ENCODE data around the gene SPAG9.
A peak's percentile ranks its signal among the peaks of the same experiment; 100 is the strongest.

Gene SPAG9

GRCh38 chr17:51120739-51121619 lies at the start of gene SPAG9:
Gene SPAG9 (minus strand): TSS chr17:51120868. CDS start chr17:51120656, 212 bp downstream.
- peak; percentile 87 for DNase-seq

DNA sequence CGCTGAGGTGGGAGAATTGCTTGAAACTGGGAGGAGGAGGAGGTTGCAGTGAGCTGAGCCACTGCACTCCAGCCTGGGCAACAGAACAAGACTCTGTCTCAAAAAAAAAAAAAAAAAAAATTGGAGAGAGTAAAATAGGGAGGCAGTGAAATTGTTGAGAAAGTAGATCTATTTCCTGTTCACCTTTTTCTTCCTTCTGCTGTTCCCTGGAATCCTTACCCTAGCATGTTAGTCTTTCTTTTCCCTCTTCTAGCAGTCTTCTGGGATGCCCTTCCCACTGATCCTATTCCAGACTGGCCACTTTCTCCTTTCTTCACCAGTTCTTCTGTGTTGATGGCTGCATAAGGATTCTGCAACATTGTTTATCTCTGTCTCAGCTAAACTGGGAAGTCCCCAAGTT lies 48.7 kb upstream of the SPAG9 start:
- DNase-seq, result no peak

DNA sequence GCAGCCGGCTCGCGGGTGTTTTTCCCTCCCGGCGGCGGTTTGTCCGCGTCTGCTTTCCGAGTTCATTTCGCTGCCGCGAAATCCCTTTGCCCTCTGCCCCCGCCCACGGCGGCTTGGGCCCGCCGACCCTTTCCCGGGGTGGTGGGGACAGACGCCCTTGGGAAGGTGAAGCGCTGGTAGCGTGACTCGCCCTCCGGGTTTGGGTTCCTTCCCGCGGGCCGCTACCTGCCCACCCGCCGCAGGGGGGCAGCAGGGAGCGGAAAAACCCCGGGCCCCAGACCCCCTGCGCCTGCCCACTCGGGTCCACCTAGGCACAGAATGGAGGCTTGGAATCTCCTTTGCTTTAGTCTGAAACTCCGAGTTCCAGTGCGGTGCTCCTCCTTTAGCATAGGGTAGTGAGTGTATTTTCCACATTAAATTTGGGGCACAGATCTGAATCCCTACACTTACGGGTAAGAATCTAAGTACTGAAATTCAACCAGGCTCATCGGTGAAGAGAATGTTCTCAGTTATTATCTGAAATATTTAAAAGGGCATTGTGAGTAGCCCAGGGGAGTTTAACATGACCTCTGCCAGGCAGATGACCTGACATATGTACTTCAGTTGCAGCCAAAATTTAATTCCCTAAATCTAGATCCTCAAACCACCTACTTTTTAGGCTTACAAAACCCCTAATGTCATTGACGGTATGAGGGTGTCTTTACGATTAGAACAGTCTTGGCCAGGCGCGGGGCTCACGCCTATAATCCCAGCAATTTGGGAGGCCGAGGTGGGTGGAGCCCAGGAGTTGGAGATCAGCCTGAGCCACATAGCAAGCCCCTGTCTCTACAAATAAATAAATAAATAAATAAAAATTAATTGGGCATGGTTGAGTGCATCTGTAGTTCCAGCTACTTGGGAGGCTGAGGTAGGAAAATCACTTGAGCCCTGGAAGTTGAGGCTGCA lies 46.6 kb upstream of the SPAG9 start:
- peak; percentile 29 for DNase-seq

GRCh38 chr17:51166198-51166986 lies 45.7 kb upstream of the SPAG9 start, which contains the start of gene NME2:
Gene NME2 (plus strand): TSS chr17:51166411. CDS start chr17:51166831, 420 bp downstream.
- DNase-seq, result peak; percentile 73

GRCh38 chr17:51165680-51166197 lies 45.1 kb upstream of the SPAG9 start:
- DNase-seq, result peak; percentile 28

DNA sequence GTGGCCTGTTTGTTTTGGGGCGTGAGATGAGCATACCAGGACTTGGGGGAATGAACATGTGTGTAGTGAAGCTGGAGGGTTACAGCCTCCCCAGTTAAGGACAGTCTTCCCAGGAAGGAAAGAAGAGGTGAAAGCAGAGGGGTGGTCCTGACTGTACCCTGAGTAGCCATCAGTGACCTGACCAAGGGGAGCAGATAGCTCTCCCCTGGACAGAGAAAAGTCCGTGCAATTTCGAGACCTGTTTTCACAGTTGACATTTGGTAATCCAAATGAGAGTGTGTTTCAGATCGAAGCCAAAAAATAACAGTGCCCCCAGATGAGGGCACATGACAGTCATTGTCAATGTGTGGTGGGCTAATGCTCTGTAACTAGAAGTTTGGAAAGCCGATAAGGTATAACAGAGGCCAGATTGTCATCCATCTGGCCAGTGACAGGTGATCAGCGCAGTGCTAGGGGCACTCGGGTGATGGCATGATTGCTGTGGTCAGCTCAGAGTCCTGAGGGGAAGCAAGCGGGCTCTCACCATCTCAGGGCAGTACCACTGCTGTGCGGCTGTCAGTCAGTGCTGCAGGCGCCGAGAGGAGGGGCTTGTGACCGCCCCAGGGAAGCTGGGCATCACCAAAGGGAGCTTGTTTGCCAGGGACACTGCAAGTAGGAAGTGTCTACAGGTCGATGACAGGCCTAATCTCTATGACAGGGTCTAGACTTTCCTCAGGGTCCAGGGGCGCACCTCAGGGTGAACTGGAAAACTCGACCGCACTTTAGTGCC lies 44.4 kb upstream of the SPAG9 start:
- DNase-seq, result no peak

- DNase-seq, result no peak
These were observed 40.9 kb upstream of the SPAG9 start for GRCh38 chr17:51161541-51161940.

DNA sequence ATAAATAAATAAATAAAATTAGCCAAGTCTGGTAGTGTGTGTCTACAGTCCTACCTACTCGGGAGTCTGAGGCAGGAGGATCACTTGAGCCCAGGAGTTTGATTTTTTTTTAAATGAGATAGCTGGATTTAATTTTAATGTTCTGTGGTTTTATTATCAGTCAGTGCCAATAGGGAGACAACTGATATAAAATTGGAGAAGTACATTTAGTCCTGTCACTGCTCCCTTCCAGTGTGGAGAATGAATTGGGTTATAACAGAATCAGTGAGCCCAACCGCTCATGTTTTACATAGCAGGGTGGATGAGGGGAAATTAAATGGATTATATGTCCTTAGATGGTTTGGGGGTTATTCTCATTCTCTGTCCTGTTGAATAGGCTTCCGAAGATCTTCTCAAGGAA lies 38.9 kb upstream of the SPAG9 start:
- no peak for DNase-seq

DNA sequence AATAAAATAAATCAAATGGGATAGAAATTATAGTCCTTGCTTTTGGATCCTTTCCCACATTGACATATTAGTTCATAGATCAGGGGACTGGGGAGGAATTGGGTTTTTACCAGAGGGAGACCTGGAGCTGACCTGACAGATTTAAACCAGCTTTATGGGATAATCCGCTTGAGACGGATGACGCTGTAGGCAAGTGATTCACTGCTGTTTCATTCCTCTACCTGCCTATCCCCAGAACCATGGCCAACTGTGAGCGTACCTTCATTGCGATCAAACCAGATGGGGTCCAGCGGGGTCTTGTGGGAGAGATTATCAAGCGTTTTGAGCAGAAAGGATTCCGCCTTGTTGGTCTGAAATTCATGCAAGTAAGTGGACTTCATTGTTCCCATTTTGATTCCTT lies 34.7 kb upstream of the SPAG9 start:
- no peak for DNase-seq

DNA sequence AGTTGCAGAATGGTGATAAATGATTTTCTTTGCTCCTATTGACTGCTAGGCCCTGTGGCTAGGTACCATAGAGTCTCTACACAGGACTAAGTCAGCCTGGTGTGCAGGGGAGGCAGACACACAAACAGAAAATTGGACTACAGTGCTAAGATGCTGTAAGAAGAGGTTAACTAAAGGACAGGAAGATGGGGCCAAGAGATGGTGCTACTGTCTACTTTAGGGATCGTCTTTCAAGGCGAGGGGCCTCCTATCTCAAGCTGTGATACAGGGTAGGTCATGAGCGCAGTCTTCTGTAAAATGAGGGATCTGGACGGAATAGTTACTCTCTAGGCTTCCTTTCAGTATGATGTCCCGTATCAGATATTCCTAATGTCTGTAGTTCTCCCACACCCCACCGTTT lies 33.5 kb upstream of the SPAG9 start:
- peak; percentile 27 for DNase-seq

- DNase-seq, result peak; percentile 99
These were observed 32.8 kb upstream of the SPAG9 start, which contains the start of gene NME1 for GRCh38 chr17:51153210-51154072. Gene NME1 (plus strand): TSS chr17:51153559. CDS start chr17:51155655, 2,096 bp downstream.

DNA sequence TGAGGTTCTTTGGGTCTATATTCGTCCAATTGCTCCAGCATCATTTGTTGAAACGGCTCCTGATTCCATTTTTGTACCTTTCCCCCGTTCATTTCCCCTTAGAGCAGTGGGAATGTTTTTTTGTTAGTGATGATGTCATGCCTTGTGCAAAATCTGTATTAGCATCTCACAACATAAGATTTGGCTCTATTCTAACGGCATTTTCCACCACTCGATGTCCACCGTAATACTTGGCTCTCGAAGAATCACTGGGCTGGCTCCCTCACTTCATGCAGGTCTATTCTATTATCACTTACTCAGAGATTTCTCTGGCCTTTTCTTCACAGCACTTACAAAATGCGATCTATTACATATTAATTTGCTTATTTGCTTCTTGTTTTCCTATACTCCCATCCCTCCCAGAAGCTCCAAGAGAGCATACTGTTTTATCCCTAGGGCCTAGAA lies 32.1 kb upstream of the SPAG9 start:
- DNase-seq, result no peak

- no peak for DNase-seq
These were observed 30.3 kb upstream of the SPAG9 start for GRCh38 chr17:51150932-51151331.

GRCh38 chr17:51149163-51149562 lies 28.5 kb upstream of the SPAG9 start:
- no peak for DNase-seq

DNA sequence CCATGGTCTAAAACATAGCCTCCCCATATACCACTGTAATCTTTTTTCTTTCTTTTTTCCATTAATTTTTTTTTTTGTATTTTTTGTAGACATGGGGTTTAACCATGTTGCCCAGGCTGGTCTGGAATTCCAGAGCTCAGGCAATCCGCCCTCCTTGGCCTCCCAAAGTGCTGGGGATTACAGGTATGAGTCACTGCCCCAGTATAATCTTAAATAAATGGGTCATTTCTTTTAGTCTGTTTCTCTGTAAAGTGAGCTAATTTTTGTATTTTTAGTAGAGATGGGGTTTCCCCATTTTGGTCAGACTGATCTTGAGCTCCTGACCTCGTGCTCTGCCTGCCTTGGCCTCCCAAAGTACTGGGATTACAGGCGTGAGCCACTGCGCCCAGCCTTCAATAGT lies 27.0 kb upstream of the SPAG9 start:
- no peak for DNase-seq

DNA sequence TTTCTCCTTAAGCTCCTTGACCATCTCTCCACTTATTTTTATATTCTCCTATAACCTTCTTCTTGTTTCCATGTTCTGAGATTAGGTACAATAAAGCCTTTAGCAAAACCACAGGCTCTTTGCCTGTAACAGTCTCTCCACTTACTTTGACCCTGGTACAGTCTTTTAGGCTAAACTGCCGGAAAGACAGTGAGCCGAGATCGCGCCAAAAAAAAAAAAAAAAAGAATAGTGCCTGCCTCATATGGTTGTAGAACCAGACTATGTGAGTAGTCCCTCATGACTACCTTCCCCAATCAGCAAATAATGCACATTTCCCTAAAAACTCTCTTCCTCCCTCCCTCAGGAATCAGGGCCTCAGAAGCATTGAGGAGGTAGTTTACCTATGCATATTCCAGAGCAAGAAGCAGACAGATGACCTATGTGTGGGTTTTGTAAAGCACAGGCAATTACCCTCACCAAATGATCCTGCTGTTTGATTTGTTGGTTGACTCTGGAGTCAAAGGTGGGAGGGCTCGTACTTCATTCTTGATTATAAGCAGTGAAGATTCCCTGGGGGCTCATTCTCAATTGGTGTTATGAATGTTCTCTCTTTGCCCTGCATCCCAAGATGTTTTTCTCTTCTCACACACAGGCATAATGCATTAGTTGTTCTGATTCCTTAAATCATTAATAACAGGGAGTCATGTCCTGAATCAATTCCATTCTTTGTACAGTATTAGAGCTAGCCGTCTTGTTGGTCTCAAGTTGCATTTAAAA lies 23.8 kb upstream of the SPAG9 start:
- no peak for DNase-seq

DNA sequence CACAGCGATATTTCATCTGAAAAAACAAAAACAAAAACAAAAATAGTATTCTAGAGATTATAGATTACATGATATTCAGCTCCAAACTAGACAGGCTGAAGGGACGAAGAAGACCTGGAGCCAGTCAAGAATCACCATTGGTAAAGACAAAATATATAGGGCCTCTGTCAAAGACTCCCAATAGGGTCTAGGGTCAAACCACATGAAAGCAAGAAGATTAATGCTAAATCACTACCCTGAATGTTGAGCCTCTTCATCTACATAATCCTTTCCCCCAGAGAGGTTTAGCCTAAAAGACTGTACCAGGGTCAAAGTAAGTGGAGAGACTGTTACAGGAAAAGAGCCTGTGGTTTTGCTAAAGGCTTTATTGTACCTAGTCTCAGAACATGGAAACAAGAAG lies 21.9 kb upstream of the SPAG9 start:
- no peak for DNase-seq

- DNase-seq, result no peak
These were observed 15.3 kb upstream of the SPAG9 start for GRCh38 chr17:51135956-51136355.

DNA sequence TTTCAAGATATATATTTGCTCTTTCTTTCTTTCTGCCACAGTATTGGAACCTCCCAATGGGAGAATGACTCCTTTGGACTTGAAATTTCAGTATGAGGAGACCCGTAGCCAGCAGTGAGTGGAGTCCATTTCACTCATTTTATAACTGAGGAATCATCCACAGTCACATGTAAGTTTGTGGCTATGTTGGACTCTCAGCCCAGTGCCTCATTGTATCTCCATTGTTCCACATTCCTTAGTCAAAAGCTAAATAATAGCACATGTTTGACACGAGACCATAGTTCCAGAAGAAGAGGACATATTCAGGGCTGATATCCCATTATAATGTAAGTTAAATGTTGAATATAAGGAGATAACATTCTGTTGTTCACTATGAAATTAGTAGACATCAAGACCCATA lies 12.7 kb upstream of the SPAG9 start:
- DNase-seq, result no peak

DNA sequence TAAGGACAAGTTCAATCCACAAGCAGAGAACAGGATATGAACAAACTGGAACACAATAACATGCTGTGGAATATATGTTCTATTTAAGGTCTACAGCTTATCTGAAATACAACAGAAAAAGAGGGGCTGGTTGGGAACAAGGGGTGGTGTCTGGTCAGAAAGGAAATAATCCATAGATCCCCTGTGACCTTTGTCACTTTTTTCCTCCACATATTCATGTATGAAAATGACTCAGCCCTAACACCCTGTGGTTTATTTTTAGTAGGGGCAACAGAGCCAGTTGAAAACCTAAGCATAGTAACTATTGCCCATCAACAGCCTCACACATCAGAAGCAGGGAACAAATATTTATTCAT lies 12.3 kb upstream of the SPAG9 start:
- DNase-seq, result no peak
